T-helper 9 cell (primary cell): ENCODE measurements around the gene ARHGEF17.
A peak's percentile ranks its signal among the peaks of the same experiment; 100 is the strongest.

Experiments used
- DNase-seq: peaks from one replicate; pipeline ENCODE4 v3.0.0-alpha.2; 2020

Gene ARHGEF17

DNA sequence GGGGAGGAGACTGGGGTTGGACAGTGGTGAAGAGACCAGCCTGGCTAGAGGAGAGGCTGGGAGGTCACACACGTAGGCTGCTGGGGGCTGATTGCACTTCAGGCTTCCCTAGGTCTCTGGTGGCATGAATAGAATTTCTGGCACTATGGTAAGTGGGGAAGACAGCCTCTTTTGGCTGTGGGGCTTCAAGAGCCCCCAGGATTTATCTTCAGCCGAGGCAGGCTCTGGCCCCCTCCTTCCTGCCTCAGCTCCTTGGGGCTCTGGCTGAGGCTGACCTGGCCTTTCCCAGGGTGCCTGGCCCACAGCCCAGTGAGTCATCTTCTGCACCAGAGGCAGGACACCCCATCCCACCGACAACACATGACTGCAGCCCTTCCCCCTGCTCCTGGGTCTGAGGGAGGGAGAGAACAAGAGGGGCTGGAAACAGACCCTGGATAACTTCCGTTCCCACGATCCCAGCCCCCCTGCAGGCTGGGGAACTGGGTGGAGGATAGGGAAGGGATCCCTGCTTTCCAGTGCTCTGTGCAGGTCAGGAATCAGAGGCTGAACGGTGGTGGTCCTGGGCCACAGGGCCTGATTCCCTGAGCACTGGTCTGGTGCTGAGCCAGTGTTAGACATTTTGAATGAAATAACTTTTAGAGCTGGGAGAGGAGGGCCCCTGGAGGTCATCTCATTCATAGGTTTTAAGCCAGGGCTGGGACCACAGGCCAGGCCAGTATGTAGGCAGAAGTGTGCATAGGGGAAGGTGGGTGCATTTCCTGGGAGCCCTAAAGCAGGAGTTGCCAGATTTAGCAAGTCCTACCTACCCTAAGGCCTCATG is 26.5 kb downstream of the ARHGEF17 start:
- no peak for DNase-seq

DNA sequence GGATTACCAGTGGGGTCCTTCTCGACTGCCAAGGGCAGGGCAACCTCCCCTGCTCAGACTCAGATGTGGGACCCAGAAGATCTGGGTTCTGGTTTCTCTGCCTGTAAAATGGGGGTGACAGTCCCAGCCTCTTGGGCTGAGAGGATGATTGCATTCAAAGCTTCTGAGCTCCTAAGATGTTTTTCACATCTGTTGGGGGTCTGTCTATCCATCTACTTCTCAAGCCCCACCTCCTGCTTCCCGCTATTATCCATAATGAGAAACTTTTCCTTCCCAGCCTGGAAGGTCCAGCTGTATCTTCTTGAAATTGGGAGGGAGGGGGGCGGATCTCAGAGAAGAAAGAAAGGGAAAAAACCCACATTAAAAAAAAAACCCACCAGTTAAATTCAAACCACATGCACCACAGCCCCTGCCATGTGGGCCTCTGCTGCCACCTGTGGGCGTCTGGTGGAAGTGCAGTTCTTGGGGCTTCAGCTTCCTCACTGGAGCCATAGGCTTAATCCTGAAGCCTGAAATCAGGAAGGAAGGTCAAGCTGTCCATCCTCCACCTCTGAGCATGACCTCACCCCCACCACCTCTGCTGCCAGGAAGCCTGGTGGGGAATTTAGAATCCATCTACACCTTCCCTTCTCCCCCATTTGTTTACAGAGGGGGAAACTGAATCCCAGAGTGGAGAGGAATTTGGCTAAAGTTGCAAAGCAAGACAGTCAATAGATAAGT is 27.3 kb downstream of the ARHGEF17 start:
- DNase-seq, result peak; percentile 82

DNA sequence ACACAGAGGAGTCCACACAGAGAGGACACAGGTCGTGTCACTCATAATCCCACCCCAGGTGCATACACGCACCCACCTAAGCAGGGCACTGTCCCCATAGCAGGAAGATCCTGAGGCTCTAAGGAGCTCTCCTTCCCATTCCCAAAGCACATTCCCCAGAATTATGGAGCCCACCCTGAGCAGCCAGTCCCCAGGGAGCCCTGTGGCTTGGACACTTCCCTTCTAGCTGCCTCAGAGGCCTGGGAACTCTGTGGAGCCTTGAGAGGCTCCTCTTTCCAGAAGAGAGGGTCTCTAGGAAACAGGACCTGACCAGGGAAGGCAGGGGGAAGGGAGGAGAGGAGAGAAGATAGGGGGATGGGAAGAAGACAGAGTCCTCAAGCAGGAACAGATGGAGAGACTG is 29.8 kb downstream of the ARHGEF17 start:
- DNase-seq, result no peak

DNA sequence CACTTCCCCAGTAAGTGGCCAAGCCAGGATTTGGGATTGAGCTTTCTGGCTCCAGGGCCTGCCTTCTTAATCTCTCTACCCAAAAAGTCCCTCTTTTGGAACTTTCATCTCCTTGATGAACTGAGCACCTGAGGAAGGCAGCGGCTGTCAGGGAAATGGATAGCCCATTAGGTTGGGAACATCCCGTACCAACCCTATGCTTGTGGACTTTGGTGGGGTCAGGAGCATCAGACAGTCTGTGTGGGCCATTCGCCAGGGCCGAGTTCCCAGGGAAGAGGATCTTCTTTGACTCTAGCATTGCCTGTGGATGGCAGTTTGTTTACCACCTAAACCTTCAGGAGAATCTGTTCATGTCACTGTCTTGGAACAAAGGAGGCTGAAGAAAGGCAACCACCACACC is 30.2 kb downstream of the ARHGEF17 start:
- DNase-seq, result no peak

DNA sequence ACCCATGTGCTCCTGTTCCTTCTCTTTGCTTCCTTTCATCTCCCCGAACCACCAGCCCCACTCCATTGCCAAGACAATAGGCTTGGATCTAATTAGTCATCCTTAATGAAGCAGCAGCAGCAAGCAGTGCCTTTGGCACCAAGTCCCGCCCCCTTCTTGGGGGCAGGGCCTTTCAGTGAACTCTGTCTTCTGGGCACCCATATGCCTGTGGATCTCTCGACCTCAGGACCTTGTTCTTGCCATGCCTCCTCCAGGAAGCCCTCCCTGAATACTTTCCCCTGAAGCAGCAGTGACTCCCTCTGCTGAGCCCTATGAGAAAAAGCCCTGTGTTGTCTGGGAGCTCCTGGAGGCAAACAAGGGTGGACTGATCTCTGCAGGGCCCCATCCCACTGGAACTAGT is 32.1 kb downstream of the ARHGEF17 start:
- no peak for DNase-seq

DNA sequence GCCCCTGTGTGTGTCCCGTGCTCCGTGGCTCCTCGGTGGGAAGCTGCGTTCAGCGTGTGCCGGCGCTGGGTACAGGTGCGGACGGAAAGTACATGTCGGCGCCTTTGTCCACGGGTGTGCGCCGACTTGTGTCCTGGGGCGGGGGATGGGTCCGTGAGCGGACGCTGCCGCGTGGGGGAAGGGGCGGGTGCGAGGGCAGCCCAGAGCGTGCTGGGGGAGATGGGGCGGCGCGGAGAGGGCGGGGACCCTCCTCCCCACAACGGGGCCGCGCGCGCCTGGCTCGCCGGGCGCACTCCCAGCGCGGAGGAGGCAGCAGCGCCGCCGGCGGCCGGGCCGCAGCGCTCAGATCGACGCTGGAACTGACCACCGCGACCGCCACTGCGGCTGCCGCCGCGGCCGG is 34.6 kb downstream of the ARHGEF17 start:
- no peak for DNase-seq

DNA sequence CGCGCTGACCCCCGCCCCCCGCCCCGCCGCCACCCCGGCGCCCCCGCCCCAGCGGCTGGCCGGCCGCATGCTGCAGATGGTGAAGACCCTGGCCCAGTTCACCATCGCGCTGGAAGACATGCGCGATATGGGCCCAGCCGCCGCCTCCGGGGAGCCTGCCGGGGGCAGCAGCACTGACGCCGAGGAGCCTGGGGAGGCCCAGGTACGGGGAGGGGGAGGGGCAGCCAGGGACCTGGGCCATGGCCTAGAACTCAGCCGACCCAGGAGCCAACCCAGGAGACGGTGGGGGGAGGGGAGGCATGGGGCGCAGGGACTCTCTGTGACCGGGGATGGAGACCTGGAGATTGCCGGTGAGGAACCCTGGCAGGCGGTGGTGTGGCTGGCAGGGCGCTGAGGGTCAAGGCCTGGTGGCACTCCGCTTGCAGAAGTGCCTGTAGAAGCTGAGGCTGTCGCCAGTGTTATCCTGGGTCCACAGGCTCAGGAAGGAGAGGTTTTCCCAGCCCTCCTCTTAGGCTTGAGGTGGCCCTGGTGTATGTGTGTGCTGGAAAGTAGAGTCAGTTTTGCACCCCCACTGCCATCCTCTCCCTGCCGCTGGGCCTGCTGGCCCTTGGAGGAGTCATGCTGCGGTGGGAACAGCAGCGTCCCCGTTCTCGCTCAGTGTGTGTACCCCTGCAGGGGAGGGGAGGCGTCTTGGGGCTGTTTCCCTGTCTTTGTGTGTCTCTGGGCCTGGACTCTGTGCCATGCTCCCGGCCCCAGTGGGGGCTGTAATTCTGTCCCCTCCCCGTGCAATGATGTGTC is 35.2 kb downstream of the ARHGEF17 start:
- DNase-seq, result no peak

DNA sequence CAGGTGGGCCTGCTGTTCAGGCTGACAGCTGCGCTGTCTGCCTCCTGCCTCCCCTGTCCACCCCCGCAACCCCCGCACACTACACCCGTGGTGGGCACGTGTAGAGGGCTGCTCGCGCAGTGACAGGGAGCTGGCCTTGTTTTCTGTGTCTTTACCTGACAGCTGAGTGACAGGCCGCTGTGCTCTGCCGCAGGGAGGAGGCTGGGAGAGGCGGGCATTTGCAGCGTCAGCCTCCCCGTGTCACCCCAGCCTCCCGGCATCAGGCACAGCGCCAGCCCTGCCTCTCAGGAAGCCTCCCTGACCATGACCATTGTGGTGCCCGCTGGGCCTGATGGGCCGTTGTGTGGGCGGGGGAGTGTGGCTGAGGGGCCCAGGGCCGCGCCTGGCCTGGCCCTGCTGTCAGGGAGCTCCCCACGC is 36.1 kb downstream of the ARHGEF17 start:
- DNase-seq, result no peak

DNA sequence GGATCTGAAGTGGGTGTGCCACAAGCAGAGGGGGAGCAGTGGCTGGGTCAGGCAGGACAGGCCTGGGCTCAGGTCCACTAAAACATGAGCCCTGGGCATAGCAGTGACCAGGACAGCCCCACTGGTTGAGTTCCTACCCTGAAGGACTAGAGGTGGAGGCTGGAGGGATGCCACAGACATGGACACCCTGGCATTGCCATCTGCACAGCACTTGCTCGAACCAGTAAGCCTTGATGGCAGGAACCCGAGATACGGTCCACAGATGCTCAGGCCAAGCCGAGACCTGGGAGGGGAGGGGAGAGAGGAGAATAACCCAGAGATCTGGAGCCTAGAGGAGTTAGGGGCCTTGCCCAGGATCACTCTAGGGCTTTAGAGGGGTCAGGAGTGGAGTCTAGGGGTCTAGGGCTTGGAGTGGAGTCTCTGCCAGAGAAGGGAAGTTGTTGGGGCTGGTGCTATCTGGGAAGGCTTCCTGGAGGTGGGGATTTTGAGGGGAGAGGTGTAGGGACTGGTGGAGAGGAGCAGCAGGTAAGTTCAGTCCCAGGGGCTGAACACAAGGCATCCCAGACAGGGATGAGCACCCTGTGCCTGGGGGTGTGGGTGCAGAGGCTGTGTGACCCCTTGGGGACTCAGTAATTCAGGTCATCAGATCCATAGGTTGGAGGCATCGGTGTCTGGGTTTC is 37.5 kb downstream of the ARHGEF17 start:
- no peak for DNase-seq

DNA sequence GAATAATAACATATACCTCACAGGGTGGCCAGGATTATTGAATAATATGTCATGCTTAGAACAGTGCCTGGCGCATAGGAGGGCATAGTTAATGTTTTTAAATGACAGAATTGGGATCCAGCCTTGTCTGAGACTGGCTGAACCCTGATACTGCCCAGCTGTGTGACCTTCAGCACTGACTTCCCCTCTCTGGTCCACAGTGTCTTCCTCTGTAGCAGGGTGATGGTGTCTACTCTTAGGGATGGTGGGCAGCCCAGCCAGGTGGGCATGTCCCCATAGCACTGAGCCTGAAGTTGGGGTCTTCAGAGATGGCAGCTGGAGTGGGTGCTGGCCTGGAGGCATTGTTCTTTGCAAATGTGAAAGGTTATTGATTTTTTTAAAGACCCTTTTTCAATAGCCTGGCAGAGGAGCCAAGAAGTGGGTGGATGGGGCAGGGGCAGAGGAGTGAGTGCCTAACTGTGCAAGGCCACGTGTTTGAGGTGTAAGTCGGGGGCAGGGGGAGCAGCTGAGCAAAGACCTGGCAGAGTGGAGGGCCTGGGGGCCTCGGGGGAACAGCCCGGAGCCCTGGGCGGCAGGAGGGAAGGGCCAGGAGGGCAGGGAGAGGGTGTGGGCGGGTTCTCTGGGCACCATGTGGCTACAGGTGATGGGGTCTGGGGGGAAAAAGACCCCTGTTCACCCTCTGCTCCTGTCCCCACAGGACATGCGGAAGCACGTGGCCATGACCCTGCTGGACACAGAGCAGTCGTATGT is 38.3 kb downstream of the ARHGEF17 start:
- DNase-seq, result no peak

DNA sequence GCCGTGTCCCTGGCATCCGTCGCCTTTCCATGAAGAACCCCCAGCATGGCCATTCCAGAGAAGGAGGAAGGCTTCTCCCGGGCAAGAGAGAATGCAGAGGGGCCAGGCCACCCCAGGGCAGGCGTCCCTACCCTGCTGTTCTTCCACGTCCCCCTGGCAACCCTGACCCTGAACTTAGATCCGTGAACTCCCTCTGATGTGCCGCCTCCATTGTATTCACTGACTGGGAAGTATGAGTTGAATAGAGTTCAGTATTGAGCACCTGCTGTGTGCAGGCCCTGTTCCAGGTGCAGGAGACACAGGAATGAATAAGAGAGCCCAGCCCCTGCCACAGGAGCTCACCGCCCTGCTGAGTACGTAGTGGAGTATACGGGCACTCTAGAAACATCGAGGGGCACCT is 39.0 kb downstream of the ARHGEF17 start:
- DNase-seq, result no peak

DNA sequence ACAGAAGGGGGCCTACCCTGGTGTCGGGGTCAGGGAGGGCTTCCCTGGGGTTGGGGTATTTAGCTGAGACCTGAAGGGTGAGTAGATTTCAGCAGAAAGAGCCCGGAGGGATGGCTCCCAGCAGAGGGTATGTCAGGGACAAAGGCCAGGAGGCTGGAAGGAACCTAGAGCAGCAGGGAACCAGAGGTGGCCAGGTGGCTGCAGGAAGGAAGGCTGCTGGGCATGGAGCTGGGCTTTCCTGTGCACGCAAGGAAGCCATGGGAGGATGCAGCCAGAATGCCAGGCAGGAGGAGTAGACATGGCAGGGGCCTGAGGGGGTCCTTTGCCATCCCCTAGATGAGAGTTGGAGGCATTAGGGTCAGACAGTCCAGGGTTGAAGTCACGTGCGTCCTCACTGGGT is 40.8 kb downstream of the ARHGEF17 start:
- DNase-seq, result no peak

DNA sequence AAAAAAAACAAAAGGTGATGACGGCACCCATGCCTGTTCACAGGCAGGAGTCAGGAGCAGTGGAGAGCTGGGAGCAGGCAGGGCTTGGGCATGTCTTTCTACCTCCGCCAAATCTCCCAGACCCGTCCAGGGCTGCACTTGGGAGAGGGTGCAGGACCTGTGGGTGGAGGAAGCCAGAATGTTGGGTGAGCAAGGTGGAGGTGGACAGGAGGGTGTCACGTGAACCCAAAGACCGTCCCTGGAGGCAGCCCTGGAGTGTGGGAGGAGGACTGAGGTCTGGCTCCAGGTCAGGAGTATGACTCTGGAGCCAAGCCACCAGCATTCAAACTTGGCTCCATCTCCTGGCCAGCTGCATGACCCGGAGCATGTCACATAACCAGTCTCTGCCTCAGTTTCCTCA is 41.6 kb downstream of the ARHGEF17 start:
- DNase-seq, result no peak

DNA sequence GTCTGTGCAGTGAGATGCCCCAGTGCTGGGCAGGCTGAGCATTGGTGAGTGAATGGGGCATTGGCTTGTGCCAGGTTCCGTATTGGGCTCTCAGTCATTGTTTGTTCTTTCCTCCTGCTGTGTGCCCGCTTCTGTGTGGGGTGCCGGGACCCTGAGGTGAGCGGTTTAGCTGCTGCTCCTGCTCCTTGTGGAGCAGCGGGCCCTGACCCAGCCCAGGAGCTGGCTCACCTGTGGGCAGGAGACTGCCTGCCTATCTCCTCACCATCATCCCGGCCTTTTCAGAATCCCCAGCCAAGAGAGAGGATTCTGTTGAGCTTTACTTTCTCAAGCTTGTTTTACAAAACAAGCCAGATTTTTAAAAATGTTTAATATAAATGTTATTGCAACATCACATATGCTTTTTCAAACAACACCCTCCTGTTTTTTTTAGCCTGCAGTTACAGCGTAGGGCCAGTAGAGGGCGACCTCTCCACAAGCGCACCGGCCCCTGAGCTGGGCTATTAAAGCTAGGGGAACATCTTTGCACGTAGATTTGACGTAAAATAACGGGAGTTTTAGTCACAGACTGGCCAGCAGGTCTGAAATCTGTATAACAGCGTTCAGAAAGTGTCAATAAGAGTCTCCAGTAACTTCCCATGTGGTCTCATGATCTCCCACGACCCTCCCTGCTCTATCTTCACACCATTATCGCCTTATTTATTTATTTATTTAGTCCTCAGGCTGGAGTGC is 43.0 kb downstream of the ARHGEF17 start:
- DNase-seq, result peak; percentile 37

DNA sequence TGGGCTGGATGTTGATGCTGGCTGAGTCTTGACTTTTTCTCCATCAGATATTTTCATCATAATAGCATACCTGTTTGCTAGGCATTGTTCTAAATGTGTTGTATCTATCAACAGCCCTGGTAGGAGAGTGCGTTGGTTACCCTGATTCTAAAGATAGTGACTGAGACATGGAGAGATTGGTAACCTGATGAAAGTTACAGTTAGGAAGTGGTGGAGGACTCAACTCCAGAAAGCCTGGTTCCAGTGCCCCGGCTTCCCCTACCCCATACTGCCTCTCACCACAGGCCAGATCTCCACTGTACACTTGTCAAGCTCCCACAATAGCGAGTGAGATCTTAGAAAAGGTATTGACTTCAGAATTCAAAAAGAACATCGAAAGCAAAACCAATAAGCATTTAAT is 45.3 kb downstream of the ARHGEF17 start:
- DNase-seq, result no peak

DNA sequence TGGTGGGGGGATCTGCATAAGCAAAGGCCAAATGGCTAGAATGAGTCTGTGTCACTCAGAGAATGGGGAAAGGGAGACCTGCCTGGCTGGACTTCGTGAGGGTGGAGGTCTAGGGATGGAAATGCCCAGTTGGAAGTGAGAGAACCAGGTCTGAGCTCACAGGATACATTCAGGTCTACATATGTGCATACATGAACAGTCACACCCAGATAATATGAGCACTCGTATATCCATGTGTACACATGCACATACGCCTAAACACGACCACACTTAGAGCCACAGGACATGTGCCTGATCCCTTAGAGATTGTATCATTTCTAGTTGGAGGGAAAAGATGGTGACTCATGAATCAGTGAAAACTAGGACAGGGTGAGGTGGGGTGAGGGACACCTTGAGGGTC is 47.0 kb downstream of the ARHGEF17 start:
- no peak for DNase-seq

DNA sequence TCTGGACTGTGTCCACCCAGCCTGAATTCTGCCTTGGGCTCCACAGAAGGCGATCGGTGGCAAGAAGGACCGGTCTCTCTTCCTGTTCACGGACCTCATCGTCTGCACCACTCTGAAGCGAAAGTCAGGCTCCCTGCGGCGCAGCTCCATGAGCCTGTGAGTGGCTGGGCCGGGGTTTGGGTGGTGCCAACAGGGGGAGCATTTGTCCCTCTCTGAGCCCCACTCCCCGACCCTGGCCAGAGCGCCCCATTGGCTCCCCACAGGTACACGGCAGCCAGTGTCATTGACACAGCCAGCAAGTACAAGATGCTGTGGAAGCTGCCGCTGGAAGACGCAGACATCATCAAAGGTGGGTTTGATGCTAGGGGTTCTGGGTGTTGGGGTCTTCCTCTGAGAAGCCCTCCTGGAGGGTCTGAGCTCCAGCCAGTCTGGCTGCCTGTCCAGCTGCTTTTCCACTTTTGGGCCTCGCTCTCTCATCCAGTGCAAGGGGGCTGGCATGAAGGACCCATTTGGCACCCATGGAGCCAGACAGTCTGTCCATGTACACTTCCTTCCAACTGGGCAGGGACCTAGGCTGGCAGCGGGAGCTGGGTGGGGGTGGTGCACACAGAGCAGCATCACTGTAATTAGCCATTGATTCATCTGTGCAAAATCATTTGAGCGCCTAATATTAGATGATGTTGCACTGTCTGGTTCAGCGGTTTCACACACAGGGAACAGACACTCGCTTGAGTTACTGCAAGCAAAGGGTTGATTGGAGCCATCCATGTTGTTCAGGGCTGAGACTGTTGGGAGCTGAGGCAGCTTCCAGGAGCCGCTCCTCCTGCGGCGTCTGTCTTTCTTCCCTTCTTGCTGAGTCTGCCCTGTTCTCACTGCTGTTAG is 49.1 kb downstream of the ARHGEF17 start:
- no peak for DNase-seq

DNA sequence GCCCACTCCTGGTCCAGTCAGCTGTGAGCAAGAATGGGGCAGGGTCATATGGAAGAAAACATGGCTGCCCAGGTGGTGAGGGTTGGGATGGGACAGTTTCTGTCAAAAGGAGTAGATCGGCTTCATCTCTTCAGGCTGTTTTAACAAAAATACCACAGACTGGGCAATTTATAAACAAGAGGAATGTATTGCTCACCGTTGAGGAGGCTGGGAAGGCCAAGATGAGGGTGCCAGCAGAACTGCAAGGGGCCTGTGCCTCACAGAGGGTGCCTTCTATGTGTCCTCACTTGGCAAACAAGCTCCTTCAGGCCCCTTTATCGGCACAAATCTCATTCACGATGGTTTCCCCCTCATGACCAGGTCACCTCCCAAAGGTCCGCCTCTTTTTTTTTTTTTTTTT is 50.0 kb downstream of the ARHGEF17 start:
- no peak for DNase-seq

DNA sequence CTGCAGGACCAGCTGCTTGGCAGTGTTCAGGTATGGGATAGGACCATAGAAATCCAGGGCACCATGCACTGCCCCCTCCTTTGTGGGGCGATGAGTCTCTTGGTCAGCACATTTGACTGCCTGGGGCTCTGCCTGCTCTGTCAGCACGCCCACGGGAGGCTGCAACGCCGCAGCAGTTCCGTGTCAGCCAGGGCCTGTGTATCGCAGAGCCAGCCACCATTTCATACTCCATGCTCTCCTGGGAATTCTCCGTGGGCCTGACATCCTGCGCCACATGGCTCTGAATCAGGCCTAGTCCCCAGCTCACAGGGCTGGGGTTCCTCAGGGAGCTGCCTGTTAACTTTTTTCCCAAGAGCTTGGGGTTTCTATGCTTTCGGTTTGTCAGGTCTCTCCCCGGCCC is 51.3 kb downstream of the ARHGEF17 start:
- no peak for DNase-seq

DNA sequence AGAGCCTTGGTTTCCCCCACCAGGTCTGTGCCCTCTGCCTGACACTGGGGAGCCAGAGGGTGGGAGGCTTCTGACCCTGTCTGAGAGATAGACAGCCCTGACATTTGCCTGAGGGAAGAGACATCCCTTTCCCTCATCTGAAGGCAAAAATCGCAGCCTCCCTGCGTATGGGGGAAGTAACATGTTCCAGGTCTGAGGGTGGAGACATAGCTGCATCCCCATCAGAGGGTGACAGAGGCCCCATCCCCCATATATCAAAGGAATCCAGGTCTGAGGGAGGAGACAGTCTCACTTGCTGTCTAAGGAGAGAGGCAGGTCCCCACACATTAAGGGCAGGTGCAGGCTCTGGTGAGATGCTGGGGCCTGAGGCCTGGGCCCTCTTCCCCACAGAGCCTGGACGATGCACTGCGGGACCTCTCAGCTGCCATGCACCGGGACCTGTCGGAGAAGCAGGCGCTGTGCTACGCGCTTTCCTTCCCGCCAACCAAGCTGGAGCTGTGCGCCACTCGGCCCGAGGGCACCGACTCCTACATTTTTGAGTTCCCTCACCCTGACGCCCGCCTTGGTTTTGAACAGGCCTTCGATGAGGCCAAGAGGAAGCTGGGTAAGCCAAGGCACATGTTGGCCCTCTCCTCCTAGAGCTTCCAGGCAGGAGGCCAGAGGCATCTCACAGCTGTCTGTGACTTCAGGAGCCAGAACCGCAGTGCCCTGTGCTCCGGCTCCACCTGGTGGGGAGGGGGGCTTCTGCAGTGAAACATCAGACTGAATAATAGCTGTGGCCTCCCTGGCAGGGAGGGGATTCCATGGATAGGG is 52.1 kb downstream of the ARHGEF17 start:
- DNase-seq, result no peak
